G401 (cell line): ENCODE measurements around the gene SLC35C1. TPM values are rescaled to one million over a fixed set of nuclear protein-coding genes. Genes with fewer than 3 reads are reported as not detected.

Experiments used
- DNase-seq: peaks from one replicate; pipeline ENCODE4 v3.0.0-alpha.2; 2015; ENCODE audit warnings: low spot score
- in situ Hi-C: cut with HindIII; loops from 2 replicates; pipeline ENCODE4 v1.10.0; 2016; ENCODE audit warnings: low sequenced_read_pairs, mixed read lengths
- total RNA-seq: library from RNA; depleted of rRNA; stranded (reverse); fragments of >200 nt; shearing (Covaris generic); gene quantifications from 2 replicates; pipeline ENCODE4 v1.2.3, GENCODE V29; 2014; rRNA removed

The SLC35C1 gene
- 2.3 and 3.3 TPM in 2 replicates for total RNA-seq

DNA sequence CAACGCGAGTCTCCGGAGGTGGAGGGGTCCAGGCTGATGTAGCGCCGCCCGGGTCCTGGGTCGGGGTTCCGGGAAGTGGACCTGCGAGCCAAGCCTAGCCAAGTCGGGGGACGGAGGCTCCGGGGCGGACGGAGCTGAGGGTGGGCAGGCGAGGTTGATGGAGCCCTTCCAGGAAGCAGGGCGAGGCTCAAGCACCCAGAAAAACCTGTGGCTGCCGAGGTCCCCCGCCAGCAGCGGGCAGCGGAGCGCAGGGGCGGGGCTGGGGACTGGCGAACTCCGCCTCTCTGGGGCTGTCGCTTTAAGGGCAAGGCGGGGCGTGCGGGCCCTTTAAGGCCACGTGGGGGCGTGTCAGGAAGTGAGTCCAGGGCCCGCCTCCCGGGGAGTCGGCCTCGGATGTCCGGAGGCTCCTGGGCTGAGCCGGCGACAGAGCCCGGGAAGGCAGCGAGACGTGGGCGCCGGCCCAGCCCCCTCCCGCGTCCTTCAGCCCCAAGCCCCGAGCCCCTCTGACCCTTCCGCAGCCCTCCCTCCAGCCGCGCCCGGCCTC lies at the start of gene SLC35C1:
TSS of gene SLC35C1 (plus strand) at position 389 of the 544 bp plus-strand sequence. CDS start 653 bp downstream, outside the sequence.
- DNase-seq = peak; percentile 96
- in situ Hi-C loops = no loop called here

DNA sequence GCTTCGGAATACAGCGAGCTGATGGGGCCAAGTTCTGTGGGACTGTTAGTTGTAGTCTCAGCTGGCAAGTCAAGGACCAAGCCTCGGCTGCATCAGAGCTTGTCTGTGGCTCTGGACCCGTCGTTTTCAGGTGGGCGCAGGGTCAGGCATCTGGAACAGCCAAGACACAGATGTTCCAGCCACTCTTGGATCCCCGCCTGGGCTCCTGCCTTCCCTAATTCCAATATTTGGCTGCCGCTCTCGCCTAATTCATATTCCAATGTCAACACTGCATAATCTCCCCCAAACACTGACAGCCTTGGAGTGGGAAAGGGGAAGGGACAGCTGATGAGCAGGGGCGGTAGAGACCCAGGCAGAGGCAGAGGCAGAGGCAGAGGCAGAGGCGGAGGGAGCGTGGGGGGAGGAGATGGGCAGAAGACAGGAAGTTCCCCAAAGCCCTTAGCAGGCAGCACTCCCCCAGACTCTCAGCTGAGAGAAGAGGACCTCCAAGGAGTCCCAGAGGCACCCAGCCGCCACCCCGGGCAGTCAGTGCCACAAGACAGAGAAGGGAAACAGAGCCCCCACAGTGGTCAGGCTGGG lies 49.6 kb upstream of the SLC35C1 start:
- in situ Hi-C loops = no loop called here
- DNase-seq = no peak

DNA sequence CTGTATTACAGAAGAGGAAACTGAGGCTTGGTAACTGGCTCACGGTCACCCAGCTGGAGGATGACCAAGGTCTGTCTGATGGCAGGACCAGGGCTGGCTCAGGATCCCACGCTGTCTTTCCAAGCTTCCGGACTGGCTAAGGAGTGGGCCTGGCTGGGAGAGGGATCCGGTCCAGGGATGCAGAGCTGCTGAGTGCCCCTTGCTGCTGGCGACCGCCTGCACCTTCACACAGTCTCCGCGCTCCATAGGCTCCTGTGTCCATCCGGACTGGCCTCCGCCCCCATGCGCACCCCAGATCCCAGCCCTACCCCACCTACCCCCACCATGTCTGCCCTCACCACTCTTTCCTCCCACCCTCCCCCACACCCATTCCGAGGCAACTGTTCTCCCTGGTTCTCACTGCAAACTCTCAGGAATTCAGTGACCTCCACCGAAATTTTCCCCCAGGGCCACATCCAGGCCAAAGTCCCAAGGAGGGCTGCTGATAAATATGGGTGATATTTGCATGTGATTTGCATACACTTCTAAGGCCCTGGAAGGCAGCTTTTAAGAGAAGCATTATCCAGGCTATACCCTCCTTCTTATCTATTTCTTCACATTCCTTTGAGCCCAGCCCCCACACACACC lies 48.5 kb upstream of the SLC35C1 start:
- in situ Hi-C loops = no loop called here
- no peak for DNase-seq

DNA sequence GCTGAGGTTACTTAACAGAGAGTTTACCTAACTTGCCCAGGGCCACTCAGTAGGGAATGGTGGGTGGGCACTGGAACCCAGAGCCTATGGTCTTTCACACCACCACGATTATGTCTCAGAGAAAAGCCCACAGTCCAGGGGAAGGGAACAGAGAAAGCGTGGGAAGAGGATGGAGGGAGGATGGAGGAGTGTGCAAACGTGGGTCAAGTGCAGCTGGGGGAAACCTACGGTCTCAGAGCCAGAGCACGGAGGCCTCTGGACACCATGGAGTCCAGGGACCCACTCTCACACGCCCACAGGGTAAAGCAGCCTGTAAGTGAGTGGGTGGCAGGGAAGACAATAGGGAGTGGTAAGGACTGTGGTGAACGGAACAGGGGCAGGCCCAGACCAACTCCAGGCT lies 47.3 kb upstream of the SLC35C1 start:
- no peak for DNase-seq
- in situ Hi-C loops = no loop called here

DNA sequence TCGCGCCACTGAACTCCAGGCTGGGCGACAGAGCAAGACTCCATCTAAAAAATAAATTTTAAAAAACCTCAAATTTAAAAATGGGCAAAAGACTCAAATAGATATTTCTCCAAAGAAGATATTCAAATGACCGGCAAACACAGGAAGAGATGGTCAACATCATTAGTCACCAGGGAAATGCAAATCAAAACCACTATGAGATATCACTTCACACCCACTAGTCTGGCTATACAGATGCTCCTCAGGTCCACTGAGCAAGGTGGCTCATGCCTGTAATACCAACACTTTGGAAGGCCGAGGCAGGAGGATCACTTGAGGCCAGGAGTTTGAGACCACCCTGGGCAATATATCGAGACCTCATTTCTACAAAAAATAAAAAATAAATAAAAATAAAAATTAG lies 43.3 kb upstream of the SLC35C1 start:
- in situ Hi-C loops = no loop called here
- DNase-seq = no peak

DNA sequence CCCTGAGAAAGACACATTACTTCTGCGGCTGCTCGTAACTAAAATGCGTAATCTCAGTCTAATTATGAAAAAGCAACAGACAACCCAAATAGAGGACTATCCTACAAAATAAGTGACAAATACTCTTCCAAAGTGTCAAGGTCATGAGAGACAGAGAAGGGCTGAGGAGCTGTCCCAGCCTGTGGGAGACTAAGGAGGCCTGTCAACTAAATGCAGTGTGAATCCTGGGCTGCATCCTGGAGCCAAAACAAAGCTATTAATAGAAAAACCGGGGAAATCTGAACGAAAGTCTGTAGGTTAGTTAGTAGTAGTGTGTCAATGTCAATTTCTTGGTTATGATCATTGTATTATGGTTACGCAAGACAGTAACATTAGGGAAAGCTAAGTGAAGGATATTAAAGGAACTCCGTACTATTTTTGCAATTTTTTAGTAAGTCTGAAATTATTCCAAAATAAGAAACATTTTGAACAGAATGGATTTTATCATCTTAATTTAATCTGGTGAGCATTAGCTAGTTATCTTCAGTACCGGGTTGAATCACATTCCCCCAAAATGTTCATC lies 39.8 kb upstream of the SLC35C1 start:
- no peak for DNase-seq
- in situ Hi-C loops = no loop called here

DNA sequence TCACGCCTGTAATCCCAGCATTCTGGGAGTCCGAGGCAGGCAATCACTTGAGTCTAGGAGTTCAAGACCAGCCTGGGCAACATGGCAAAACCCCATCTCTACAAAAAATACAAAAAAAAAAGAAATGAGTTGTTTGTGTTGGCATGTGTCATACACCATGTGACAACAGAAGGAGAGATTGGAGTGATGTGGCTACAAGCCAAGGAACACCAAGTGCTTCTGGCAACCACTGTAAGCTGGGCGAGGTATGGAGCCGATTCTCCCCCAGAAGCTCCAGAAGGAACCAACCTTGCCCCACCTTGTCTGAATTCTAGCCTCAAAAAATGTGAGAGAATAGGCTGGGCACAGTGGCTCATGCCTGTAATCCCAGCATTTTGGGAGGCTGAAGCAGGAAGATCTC lies 39.1 kb upstream of the SLC35C1 start:
- DNase-seq = no peak
- in situ Hi-C loops = no loop called here

DNA sequence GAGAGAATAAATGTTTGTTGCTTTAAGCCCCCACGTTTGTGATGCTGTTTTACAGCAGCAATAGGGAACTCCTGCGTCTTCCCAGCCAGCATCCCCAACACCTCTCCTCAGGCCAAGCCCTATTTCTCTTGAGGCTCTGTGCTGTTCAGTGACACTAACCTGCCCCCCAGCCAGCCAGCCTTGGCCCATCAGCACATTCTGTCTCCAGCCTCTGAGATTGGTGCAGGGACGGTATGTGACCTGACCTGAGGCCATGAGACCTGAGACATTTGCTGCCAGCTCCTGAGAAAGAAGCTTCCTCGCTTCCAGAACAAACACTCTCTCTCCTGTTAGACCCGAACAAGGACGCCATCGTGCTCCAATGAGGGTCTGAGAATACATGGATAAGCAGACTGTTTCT lies 38.5 kb upstream of the SLC35C1 start:
- in situ Hi-C loops = no loop called here
- no peak for DNase-seq

DNA sequence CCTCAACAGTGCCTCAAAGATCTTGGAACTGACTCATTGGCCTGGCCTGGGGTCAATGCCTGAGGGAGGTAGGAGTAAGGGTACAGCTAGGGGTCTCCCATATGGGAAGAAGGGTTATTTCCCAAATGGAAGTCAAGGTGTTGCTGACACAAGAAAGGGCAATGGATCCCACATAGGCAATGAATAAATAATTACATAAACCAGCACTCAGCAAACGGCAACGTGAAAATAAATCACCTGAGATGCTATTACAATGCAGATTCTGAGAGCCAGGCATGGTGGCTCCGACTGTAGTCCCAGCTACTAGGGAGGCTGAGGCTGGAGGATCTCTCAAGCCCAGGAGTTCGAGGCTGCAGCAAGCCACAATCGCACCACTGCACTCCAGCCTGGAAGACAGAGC lies 36.5 kb upstream of the SLC35C1 start:
- DNase-seq = no peak
- in situ Hi-C loops = no loop called here

DNA sequence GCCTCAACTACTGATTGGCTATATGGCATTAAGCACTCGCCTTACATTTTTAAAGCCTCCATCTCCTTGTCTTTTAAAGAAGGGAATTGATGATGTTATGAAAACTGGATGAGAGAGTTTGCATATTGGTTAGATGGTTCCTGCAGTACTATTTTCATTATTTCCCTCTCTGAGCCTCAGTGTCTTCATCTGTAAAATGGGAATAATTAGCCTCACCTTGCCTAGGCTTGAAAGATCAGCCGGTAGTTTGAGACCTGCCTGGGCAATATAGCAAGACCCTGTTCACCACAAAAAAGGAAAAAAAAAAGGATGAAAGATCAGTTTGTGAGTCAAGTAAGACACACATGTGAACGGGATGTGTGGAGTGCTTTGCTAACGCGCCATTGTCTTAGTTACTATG lies 35.0 kb upstream of the SLC35C1 start:
- in situ Hi-C loops = no loop called here

DNA sequence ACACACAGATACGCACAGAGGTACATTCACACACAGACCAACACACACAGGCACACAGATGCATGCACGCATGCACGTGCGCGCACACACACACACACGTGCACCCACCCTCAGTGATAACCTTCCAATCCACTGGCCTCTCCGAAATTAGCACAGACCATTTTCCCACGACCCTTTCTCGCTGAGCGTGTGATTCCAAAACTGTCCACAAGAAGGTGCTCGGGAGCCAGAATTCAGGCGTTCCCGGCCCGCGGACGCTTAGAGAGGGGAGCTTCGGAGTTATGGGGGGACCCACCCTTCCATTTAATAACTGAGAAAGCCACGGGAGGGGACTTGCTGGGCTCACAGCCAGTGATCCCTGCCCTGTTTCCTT lies 33.8 kb upstream of the SLC35C1 start:
- in situ Hi-C loops = no loop called here
- DNase-seq = peak; percentile 67

More for the DNA sequence above, 35.0 kb upstream of the SLC35C1 start:
- no peak for DNase-seq

DNA sequence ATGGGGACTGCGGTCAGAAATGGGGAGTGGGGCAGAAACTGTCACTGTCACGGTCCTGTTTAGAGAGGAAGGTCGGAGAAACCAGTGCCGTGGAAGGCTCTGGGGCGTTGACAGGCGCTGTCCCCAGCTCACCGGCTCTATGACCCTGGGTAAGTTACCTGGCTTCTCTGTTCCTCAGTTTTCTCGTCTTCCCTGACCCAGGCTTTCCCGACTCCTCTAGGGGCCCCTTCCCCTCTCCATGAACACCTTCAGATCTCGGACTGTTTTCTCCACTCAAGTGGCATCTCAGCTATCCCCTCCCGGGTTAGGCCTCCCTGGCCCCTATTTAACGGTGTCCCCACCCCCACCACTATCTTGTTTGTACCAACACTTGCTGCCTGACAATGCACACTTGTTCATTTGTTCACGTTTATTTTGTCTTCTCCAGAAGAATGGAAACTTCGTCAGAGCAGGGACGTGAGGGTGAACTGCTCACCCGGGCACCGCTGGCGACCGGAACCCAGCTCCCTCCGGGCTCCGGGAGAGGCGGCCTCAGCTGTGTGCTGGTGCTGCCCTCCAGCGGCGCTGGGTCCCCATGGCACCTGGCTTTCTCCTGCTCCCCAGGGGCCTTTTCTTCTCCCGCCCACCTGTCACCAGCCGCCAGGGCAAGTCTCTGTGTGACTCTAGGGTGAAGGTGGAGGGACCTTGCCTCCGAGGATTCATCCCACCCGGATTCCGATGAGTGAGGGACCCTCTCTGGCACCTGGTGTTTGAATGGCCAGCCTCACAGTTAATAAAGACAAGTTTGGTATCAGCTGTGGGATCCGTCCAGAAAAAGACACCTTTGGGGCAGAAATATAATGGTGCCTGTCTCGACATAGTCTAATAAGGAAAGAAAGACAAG lies 33.1 kb upstream of the SLC35C1 start:
- in situ Hi-C loops = no loop called here
- peak; percentile 79 for DNase-seq

DNA sequence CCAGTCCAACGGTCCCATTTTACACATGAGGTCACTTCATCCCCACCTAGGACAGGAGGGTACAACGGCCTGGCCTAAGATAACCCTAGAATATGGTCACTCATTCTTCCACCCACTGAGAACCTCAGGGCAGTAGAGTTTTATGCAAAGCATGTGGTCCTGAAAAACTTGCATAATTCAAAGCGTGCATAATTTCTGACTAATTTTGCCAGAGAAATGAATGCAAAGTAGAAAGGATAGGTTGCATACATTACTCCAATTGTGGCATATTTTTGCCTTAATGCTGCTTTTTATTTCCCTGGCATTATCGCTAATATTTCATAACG lies 32.5 kb upstream of the SLC35C1 start:
- DNase-seq = no peak
- in situ Hi-C loops = no loop called here

DNA sequence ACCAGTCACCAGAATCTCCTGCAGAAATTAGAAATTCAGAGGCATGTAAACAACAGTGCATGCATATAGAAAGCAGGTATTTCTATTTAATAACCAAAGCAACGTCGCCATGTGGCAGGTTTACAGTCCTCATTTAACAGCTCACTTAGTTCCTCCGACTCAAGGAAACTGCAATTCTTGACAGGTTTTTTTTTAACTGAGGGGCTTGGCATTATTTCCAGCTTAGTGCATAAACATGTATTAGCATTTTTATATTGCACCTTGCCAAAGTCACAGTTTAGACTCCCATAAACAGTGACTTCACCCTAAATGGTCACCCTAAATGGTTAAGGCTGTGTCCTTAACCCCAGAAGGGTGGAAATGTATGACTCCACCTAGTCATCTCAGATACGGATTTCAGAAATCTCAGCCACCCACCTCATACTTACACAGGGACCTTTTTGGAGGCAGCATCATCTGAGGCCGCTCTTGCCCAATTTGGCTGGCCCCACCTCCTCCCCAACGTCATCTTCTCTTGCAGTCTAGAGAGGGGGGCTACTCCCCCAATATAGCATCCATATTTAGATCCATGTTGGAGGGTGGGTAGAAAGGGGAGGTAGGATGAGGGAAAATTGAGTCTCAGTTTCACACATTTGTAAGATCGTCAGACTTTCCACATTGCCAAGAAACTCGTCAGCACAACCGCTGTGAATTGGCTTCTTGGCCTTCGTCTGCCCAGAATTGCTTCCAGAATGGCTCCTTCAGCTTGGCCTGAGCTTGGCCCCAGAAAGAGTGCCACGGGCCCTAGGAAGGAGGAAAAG lies 31.8 kb upstream of the SLC35C1 start:
- in situ Hi-C loops = no loop called here
- DNase-seq = no peak

DNA sequence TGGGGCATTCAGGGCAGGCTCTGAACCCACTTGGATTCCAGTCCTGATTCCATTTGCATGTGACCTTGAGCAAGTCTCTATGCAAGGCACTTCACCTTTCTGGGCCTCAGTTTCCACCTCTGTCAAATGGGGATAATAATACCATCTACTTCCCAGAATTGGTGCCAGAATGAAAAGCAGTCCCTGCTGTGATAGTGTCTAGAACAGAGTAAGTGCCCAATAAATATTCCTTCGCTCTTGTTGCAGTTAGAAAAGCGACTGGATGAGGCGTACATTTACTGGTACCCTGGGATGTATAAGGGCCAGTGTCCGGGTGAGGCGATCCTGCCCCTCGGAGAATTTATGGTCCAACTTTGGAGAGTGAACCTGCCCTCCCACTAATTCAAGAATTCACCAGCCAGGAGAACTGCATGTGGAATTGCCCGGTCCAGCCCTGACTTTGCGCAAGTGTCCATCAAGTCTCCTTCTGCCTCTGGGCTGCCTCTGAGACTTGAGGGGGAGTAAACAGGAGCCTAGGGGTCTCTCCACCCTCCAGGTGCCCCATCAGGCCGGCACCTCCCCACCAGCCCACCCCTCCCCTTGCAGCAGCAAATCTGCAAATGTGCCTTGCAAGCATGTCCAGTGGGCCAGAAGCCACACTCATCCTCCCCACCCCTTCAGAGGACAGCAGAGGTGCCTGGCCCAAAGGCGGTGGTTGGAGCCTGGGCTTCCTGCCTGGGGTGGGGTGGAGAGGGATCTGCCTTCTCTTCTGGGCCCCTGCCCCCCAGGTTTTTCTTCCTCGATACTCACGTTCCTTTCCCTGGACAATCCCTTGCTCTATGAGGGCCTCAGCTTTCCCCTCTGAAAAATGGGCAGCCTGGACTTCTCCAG lies 30.9 kb upstream of the SLC35C1 start:
- DNase-seq = no peak
- in situ Hi-C loops = no loop called here

DNA sequence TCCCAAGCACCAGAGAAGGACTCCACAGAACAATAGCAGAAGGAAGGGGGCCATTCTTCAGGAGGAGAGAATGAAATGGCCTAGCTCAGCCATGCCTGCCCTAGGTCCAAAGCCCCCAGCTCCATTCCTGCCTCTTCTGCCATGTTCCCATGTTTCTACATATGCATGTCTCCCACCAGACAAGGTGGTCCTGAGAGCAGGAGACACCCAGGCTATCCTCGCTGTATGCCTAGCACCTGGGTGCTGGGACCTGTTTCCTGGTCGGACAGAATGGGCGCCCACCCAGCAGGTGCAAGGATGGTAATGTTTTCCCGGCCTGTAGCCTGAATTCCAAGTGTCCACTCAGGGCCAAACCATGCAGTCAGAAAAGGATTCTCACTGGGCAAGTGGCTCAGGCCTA lies 30.2 kb upstream of the SLC35C1 start:
- no peak for DNase-seq
- in situ Hi-C loops = no loop called here

DNA sequence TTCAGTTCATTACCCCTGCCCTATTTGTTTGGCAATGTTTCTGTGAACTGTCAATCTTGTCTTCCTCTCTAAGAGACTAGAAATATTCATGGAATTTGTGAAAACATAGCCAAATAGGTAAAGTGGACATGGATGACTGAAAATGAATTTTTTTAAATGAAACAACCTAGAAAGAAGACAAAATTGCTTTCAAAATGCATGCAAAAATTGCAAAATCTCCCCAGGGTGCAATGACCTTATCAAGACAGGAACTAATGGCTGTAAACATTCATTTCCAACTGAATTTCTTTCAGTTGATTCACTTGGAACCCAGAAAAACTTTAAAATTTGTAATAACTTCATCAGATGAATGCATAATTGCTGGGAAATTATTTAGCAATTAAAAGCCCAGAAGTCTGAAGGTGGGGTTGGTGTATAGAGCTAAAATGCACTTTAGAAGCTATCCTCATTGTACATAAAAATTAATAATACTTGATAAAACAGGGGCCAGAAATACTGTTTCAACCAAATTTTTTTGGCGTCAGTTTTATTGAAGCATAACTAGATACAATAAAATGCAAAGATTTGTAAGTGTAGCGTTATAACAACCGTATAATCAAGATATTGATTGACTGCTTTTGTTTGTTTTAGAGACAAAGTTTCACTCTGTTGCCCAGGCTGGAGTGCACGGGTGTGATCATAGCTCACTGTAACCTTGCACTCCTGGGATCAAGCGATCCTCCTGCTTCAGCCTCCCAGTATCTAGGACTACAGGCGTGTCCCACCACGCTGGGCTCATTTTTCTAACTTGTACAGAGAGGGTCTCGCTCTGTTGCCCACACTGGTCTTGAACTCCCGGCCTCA lies 27.6 kb upstream of the SLC35C1 start:
- no peak for DNase-seq
- in situ Hi-C loops = no loop called here
